ENCODE results near the gene GRIP1.

Gene GRIP1

GRCh38 chr12:66598608-66599007, 80.3 kb downstream of the GRIP1 start:
- DNase-seq = no peak

- no peak for DNase-seq
Measured at GRCh38 chr12:66598079-66598478, 80.8 kb downstream of the GRIP1 start.

GRCh38 chr12:66596199-66596598, 82.7 kb downstream of the GRIP1 start:
- DNase-seq = peak; percentile 36

- no peak for DNase-seq
Measured at GRCh38 chr12:66594688-66595087, 84.2 kb downstream of the GRIP1 start.

- DNase-seq = no peak
Measured at GRCh38 chr12:66590275-66590985, 88.4 kb downstream of the GRIP1 start.

- no peak for DNase-seq
Measured at GRCh38 chr12:66589095-66589494, 89.8 kb downstream of the GRIP1 start.

- no peak for DNase-seq
Measured at GRCh38 chr12:66587912-66588311, 91.0 kb downstream of the GRIP1 start.

- peak; percentile 53 for DNase-seq
Measured at GRCh38 chr12:66584673-66585072, 94.2 kb downstream of the GRIP1 start.

- no peak for DNase-seq
Measured at GRCh38 chr12:66573605-66574004, 105.3 kb downstream of the GRIP1 start.

GRCh38 chr12:66572845-66573244, 106.0 kb downstream of the GRIP1 start:
- DNase-seq = no peak

- DNase-seq = no peak
Measured at GRCh38 chr12:66571361-66571915, 107.4 kb downstream of the GRIP1 start.

- no peak for DNase-seq
Measured at GRCh38 chr12:66563220-66563619, 115.7 kb downstream of the GRIP1 start.

GRCh38 chr12:66555113-66555512, 123.8 kb downstream of the GRIP1 start:
- no peak for DNase-seq

- no peak for DNase-seq
Measured at GRCh38 chr12:66552716-66553115, 126.2 kb downstream of the GRIP1 start.

GRCh38 chr12:66550626-66551025, 128.2 kb downstream of the GRIP1 start:
- no peak for DNase-seq

- no peak for DNase-seq
Measured at GRCh38 chr12:66549050-66549389, 129.9 kb downstream of the GRIP1 start.

GRCh38 chr12:66548338-66549049, 130.4 kb downstream of the GRIP1 start:
- DNase-seq = peak; percentile 21

- no peak for DNase-seq
Measured at GRCh38 chr12:66541426-66541825, 137.4 kb downstream of the GRIP1 start.

- DNase-seq = no peak
Measured at GRCh38 chr12:66539431-66539830, 139.4 kb downstream of the GRIP1 start.

GRCh38 chr12:66538970-66539369, 139.9 kb downstream of the GRIP1 start:
- DNase-seq = peak; percentile 29

GRCh38 chr12:66537876-66538275, 141.0 kb downstream of the GRIP1 start:
- no peak for DNase-seq

GRCh38 chr12:66533767-66534166, 145.1 kb downstream of the GRIP1 start:
- no peak for DNase-seq

- no peak for DNase-seq
Measured at GRCh38 chr12:66531766-66532165, 147.1 kb downstream of the GRIP1 start.

GRCh38 chr12:66529934-66530333, 148.9 kb downstream of the GRIP1 start:
- DNase-seq = no peak
